Parathyroid adenoma (tissue), 2 donors: Measurements from ENCODE around the gene PMPCA.

Experiments used
- H2AFZ ChIP-seq: fragments of 300-600 bp; sonication (generic); one replicate; pipeline ENCODE4 v1.7.0; 2017; ENCODE audit warnings: antibody characterized with exemption, mild to moderate bottlenecking
- H3K27ac ChIP-seq: fragments of 300-600 bp; sonication (generic); one replicate; pipeline ENCODE4 v1.7.0; 2017
- H3K27me3 ChIP-seq: fragments of 300-600 bp; sonication (generic); one replicate; pipeline ENCODE4 v1.7.0; 2017; ENCODE audit warnings: low read length; ENCODE audit not compliant: control insufficient read depth, insufficient read depth
- H3K36me3 ChIP-seq: fragments of 300-600 bp; sonication (generic); one replicate; pipeline ENCODE4 v1.7.0; 2017; ENCODE audit warnings: low read length; ENCODE audit not compliant: control insufficient read depth, insufficient read depth
- H3K4me1 ChIP-seq: fragments of 300-600 bp; sonication (generic); one replicate; pipeline ENCODE4 v1.7.0; 2017; ENCODE audit warnings: control low read depth
- H3K4me2 ChIP-seq: fragments of 300-600 bp; sonication (generic); one replicate; pipeline ENCODE4 v1.7.0; 2017; ENCODE audit warnings: low read length
- H3K4me3 ChIP-seq: fragments of 300-600 bp; sonication (generic); one replicate; pipeline ENCODE4 v1.7.0; 2017; ENCODE audit warnings: low read depth, low read length
- H3K79me2 ChIP-seq: fragments of 300-600 bp; sonication (generic); one replicate; pipeline ENCODE4 v1.7.0; 2017; ENCODE audit warnings: control low read depth
- H3K9ac ChIP-seq: fragments of 300-600 bp; sonication (generic); one replicate; pipeline ENCODE4 v1.7.0; 2017; ENCODE audit warnings: mild to moderate bottlenecking
- H3K9me3 ChIP-seq: fragments of 300-600 bp; sonication (generic); one replicate; pipeline ENCODE4 v1.7.0; 2017; ENCODE audit warnings: low read length; ENCODE audit not compliant: control insufficient read depth
- TF ChIP-seq, protein P1 (sequence below): fragments of 300-600 bp; sonication (generic); IDR thresholded peaks from one replicate; pipeline ENCODE4 v1.7.0; 2017; ENCODE audit warnings: antibody characterized with exemption, mild to moderate bottlenecking
- donor health status: primary hyperparathyroidism.

The PMPCA gene

DNA sequence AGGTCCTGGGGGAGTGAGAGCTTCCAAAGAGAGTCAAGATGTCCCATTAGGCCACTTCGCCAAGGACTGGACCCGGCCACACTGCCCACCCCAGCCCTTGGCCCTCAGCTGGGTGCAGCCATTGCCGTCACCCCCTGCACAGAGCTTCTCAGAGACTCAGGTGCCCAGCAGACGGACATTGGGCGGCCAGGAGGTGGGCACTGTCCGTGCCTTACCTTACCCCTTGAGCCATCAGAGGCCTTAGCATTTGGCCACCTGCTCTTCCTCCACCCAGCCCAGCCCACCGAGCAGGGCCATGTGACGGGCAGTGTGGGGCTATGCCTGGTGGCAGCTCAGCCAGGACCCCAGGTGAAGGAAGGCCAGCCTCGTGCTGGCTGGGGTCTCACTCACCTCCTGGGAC, 43.6 kb upstream of the PMPCA start:
- no peaks in the 10 kb centered on the region for H3K36me3 ChIP-seq
- no peak overlapping the region for H2AFZ ChIP-seq
- H3K4me3 ChIP-seq = no peak overlapping the region
- H3K4me1 ChIP-seq = peaks cover 8% of the 10 kb centered on the region
- H3K4me2 ChIP-seq = no peak overlapping the region
- no peak overlapping the region for H3K9ac ChIP-seq
- H3K9me3 ChIP-seq = no peaks in the 10 kb centered on the region
- TF ChIP-seq, protein P1, sequence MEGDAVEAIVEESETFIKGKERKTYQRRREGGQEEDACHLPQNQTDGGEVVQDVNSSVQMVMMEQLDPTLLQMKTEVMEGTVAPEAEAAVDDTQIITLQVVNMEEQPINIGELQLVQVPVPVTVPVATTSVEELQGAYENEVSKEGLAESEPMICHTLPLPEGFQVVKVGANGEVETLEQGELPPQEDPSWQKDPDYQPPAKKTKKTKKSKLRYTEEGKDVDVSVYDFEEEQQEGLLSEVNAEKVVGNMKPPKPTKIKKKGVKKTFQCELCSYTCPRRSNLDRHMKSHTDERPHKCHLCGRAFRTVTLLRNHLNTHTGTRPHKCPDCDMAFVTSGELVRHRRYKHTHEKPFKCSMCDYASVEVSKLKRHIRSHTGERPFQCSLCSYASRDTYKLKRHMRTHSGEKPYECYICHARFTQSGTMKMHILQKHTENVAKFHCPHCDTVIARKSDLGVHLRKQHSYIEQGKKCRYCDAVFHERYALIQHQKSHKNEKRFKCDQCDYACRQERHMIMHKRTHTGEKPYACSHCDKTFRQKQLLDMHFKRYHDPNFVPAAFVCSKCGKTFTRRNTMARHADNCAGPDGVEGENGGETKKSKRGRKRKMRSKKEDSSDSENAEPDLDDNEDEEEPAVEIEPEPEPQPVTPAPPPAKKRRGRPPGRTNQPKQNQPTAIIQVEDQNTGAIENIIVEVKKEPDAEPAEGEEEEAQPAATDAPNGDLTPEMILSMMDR = no peak
- H3K27me3 ChIP-seq = no peaks in the 10 kb centered on the region
- no peaks in the 10 kb centered on the region for H3K79me2 ChIP-seq
- no peak overlapping the region for H3K27ac ChIP-seq

DNA sequence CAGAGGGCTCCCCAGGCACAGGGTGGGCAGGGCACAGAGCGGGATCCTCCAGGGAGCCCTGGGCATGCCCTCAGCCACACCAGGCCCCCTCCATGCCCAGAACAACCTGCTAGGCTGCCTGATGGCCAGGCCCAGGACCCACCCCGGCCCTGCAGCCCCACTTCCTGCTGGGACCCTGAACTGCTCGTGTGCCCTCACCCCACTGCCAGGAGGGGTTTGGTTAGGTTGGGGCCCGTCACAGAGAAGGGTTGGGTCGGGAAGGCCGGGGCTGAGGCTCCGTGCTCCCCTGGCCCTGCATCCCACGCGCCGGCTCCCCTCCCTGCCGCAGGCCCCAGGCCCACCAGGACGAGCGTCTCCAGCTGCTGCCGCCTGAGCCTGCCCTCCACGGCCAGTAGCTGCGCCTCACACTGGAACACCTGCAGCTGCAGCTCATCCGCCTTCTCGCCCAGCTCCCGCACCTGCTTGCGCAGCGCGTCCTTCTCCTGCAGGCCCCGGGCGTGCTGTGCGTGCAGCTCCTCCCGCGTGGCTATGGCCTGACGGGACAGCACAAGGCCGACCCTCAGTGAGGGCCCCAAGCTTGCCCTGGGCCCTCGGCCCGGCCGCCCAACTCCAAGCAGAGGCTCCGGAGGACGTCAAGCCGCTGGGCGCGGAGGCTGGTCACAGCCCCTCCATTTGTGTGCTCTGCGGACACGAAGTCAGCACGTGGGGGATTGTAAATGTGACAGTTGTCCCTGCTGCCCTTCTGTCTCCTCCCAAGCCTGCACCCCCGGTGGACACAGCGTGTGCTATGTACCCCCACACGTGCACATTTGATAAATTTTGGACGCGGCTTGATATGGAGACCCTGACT, 42.9 kb upstream of the PMPCA start:
- no peak overlapping the region for H3K4me2 ChIP-seq
- no peak overlapping the region for H3K27ac ChIP-seq
- H3K79me2 ChIP-seq = no peaks in the 10 kb centered on the region
- no peak overlapping the region for H3K9ac ChIP-seq
- H3K9me3 ChIP-seq = no peaks in the 10 kb centered on the region
- no peak overlapping the region for H2AFZ ChIP-seq
- TF ChIP-seq, protein P1 = no peak
- no peaks in the 10 kb centered on the region for H3K27me3 ChIP-seq
- no peaks in the 10 kb centered on the region for H3K36me3 ChIP-seq
- H3K4me3 ChIP-seq = no peak overlapping the region
- peaks cover 10% of the 10 kb centered on the region for H3K4me1 ChIP-seq

DNA sequence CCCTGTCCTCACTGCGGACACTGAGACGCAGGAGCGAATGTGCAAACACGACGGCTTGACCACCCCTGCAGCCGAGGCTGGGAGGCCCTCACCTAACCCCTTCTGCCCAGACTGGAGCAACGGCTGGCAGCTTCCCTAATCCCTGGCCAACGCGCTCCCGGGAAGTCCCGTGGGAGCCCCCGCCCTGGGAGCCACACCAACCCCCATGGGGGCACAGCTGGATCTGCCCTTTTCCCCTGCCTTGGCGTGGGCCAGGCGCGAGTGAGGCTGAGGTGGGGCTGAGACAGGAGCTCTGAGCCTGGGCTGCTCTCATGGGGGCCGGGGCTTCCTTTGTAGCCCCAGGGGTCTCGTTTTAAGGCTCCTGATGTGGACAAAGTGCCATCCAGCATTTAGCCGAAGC, 42.3 kb upstream of the PMPCA start:
- Histone ChIP-seq H3K4me2 (no peak overlapping the region), H3K27me3 (no peaks in the 10 kb centered on the region), H3K36me3 (no peaks in the 10 kb centered on the region), H3K4me1 (peaks cover 10% of the 10 kb centered on the region), H3K27ac (no peak overlapping the region), H3K79me2 (no peaks in the 10 kb centered on the region), H3K9ac (no peak overlapping the region), H2AFZ (no peak overlapping the region), H3K9me3 (no peaks in the 10 kb centered on the region), H3K4me3 (no peak overlapping the region)
- TF ChIP-seq, protein P1 = no peak

DNA sequence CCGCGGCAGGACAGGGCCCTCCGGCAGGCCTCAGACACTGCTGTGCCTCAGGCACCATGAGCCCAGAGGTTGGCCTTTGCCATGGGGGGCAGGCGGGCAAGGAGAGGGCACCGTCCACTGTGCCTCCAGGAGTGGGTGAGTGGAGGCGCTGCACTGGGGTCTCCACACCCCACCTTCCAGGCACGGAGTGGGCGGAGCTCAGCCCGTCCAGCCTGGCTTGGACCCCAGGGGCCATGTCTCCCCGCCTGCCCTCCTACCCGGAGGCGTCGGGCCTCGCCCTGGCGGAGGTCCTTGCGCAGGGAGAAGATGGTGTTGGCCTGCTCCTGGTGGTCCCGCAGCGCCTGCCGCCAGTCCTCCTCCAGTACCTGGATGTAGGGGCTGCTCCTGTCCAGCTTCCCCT, 40.4 kb upstream of the PMPCA start:
- TF ChIP-seq, protein P1 = no peak
- Histone ChIP-seq H2AFZ (no peak overlapping the region), H3K4me2 (no peak overlapping the region), H3K79me2 (no peaks in the 10 kb centered on the region), H3K27me3 (no peaks in the 10 kb centered on the region), H3K9me3 (no peaks in the 10 kb centered on the region), H3K9ac (no peak overlapping the region), H3K27ac (peak overlapping the region; percentile 75), H3K4me1 (peaks cover 7% of the 10 kb centered on the region), H3K4me3 (no peak overlapping the region), H3K36me3 (no peaks in the 10 kb centered on the region)
